Measurements from ENCODE around the gene KIF6. TPM values are rescaled to one million over a fixed set of nuclear protein-coding genes. Genes with fewer than 3 reads are reported as not detected.
"Not testable (repeated sequence)": the region's sequence is repeated elsewhere in the genome, so short reads cannot be mapped to it uniquely, and the experiment has no call there.

KIF6 gene
- total RNA-seq, 1 donor from 2014 or later = not detected

DNA sequence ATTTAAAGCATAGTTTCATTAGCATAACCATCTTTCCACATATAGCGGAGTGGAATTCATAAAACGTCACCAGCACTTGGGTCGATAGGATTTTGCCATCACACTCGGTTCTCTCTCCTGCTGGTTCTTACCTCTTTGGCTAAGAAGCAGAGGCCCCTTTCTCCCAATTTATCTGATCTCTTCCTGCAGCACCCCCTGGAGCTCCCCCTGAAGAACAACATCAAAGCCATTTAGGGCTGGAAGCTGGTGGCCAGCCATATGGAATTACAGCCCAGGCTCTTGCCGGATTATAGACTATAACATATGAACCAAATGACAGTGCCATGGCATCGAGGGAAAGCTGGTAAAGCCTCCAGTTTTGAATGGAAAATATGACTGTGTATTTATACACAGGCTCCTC, 6.4 kb upstream of the KIF6 start:
- FAIRE-seq (no peak), DNase-seq (ENCODE audit: low read depth) (no peak)
- no peak overlapping the region for H3K4me3 ChIP-seq (ENCODE audit: low read depth, low read length)
- H3K27me3 ChIP-seq (ENCODE audit: control insufficient read depth, insufficient read depth, low read length) = no peaks in the 10 kb centered on the region
- TF ChIP-seq, protein P1, sequence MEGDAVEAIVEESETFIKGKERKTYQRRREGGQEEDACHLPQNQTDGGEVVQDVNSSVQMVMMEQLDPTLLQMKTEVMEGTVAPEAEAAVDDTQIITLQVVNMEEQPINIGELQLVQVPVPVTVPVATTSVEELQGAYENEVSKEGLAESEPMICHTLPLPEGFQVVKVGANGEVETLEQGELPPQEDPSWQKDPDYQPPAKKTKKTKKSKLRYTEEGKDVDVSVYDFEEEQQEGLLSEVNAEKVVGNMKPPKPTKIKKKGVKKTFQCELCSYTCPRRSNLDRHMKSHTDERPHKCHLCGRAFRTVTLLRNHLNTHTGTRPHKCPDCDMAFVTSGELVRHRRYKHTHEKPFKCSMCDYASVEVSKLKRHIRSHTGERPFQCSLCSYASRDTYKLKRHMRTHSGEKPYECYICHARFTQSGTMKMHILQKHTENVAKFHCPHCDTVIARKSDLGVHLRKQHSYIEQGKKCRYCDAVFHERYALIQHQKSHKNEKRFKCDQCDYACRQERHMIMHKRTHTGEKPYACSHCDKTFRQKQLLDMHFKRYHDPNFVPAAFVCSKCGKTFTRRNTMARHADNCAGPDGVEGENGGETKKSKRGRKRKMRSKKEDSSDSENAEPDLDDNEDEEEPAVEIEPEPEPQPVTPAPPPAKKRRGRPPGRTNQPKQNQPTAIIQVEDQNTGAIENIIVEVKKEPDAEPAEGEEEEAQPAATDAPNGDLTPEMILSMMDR (IDR thresholded peaks at IDR 0.05; ENCODE audit: insufficient read depth, low read length, severe bottlenecking) = no peak
- H3K36me3 ChIP-seq (ENCODE audit: control insufficient read depth, insufficient read depth, low read length) = no peaks in the 10 kb centered on the region

DNA sequence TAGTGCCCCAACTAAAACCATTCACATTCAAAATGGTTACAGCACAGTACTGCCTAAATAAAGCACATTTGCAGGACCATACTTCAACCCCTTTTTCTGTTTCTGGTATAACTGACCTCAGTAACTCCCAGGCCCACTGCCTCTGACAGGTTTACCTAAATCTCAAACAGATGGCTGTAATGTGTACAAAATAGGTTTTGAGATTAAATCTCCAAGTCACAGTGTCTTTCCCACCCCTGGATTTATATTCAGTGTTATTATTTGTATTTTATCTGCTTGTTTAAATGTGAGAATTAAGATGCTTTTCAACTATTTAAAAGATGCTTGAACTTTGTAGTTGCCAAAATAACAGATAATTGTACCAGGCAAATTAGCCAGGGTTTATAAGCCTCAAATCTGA, 4.7 kb upstream of the KIF6 start:
- FAIRE-seq = no peak
- Histone ChIP-seq H3K4me3 (ENCODE audit: low read depth, low read length) (no peak overlapping the region), H3K27me3 (ENCODE audit: control insufficient read depth, insufficient read depth, low read length) (no peaks in the 10 kb centered on the region)

DNA sequence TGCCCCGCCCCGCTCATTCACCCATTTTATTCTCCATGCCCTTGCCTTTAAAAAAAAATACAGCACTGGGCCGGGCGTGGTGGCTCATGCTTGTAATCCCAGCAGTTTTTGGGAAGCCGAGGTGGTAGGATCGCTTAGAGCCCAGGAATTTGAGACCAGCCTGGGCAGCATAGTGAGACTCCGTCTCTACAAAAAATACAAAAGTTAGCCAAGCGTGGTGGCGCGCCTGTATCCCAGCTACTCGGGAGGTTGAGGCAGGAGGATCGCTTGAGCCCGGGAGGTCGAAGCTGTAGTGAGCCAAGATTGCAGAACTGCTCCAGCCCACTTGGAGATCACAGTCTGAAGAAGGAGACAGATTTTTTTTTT, 407 bp upstream of the KIF6 start:
- H3K27me3 ChIP-seq (ENCODE audit: control insufficient read depth, insufficient read depth, low read length) = no peaks in the 10 kb centered on the region
- H3K4me3 ChIP-seq (ENCODE audit: low read depth, low read length) = peak overlapping the region; percentile 66
- H3K36me3 ChIP-seq (ENCODE audit: control insufficient read depth, insufficient read depth, low read length) = no peaks in the 10 kb centered on the region
- DNase-seq (ENCODE audit: low read depth) = no peak
- TF ChIP-seq, protein P1 (IDR thresholded peaks at IDR 0.05; ENCODE audit: insufficient read depth, low read length, severe bottlenecking) = no peak
- no peak for FAIRE-seq

More for the DNA sequence above, 4.7 kb upstream of the KIF6 start:
- TF ChIP-seq, protein P1 (IDR thresholded peaks at IDR 0.05; ENCODE audit: insufficient read depth, low read length, severe bottlenecking) = no peak
- no peak for DNase-seq (ENCODE audit: low read depth)
- H3K36me3 ChIP-seq (ENCODE audit: control insufficient read depth, insufficient read depth, low read length) = no peaks in the 10 kb centered on the region

DNA sequence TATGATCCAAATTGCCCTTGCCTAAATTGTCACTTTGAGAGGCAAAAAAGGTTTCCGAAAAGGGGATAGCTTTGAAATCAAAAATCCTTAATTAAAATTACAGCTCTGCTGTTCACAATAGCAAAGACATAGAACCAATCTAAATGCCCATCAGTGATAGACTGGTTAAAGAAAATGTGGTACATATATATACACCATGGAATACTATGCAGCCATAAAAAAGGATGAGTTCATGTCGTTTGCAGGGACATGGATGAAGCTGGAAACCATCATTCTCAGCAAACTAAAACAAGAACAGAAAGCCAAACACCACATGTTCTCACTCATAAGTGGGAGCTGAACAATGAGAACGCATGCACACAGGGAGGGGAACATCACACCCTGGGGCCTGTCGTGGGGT, 1.9 kb downstream of the KIF6 start:
- not testable (repeated sequence) for FAIRE-seq; DNase-seq (ENCODE audit: low read depth); H3K27me3 ChIP-seq (ENCODE audit: control insufficient read depth, insufficient read depth, low read length); H3K4me3 ChIP-seq (ENCODE audit: low read depth, low read length); H3K36me3 ChIP-seq (ENCODE audit: control insufficient read depth, insufficient read depth, low read length)

DNA sequence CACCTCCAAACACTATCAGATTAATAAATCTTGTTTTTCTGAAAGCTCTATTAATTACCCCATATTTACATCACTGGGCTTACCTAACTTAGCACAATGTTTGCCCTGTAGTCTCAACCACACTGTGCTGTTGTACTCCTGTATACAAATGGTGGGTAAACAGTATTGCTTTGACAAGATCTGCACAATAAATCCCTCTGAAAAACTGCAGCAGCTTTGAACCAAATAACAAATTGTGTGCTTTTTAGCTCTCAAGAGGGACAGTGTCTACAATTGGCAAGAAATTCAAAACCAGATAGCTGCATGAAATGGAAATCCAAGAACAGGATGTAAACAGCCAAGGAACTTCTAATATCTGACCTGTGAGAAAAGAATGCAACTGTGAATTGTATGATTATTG, 10.4 kb downstream of the KIF6 start:
- TF ChIP-seq, protein P1 (IDR thresholded peaks at IDR 0.05; ENCODE audit: insufficient read depth, low read length, severe bottlenecking) = no peak
- H3K27me3 ChIP-seq (ENCODE audit: control insufficient read depth, insufficient read depth, low read length) = no peaks in the 10 kb centered on the region
- no peak for DNase-seq (ENCODE audit: low read depth)
- FAIRE-seq = no peak
- H3K36me3 ChIP-seq (ENCODE audit: control insufficient read depth, insufficient read depth, low read length) = no peaks in the 10 kb centered on the region
- H3K4me3 ChIP-seq (ENCODE audit: low read depth, low read length) = no peak overlapping the region

DNA sequence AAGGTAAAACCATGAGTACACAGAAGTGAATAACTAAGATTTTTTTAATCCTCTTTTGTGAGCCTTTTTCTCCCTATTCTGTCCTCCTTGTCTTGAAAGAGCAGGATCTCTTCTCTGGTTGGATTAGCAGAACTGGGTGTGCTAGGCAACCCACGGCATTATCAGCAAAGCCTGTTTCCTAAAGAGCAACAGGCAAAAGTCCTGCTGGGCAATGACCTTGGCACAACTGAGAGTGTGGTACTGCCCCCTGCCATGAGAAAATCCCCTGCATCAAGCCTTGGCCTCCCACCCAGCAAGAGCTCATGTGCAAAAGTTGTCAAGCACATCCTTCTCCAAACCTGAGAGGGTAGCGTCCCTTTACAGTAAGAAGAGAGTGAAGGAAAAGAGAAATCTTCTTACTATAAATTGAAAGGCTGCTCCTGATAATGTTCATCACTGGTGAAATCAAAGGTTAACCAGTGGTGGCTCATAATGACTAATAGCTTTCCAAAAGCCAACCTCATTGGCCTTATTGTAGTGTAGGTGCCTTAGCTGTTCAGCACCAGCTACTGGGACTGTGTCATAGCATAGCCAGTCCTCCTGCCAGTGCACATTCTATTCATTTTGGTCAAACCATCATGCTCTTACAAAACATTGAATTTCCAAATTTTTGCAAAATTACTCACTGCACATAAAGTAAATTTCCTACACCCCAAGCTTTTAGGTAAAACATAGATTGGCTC, 17.1 kb downstream of the KIF6 start:
- no peak overlapping the region for H3K4me3 ChIP-seq (ENCODE audit: low read depth, low read length)
- TF ChIP-seq, protein P1 (IDR thresholded peaks at IDR 0.05; ENCODE audit: insufficient read depth, low read length, severe bottlenecking) = no peak
- H3K27me3 ChIP-seq (ENCODE audit: control insufficient read depth, insufficient read depth, low read length) = no peaks in the 10 kb centered on the region
- DNase-seq (ENCODE audit: low read depth) (peak; percentile 19), FAIRE-seq (no peak)
- no peaks in the 10 kb centered on the region for H3K36me3 ChIP-seq (ENCODE audit: control insufficient read depth, insufficient read depth, low read length)

All from bronchial epithelial cell (primary cell).